HG02885 (cell line): ENCODE data around the gene MGP.

ENCODE experiments used
- ATAC-seq: cut with Tn5 transposase; IDR thresholded peaks from one replicate; pipeline ENCODE4 v1.9.1; 2021; ENCODE audit warnings: mild to moderate bottlenecking; ENCODE audit not compliant: unreplicated experiment, poor library complexity

The MGP gene

DNA sequence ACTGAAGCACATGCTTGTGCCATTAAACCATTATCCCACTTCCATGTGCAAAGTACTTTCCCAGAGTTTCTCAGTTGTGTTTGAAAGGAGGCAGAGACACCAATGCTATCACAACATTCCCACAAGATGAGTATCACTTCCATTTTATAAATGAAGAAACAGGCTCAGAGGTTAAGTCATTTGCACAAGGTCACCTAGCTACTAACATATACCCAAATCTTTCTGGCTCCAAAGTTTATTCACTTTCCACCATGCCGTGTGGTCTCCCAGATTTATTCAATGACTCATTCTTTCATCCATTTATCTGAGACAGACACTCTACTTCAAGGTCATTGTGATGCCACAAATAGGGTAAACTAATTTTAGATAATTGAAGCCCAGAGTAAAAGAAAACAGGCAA is 51.7 kb downstream of the MGP start:
- no peak for ATAC-seq

DNA sequence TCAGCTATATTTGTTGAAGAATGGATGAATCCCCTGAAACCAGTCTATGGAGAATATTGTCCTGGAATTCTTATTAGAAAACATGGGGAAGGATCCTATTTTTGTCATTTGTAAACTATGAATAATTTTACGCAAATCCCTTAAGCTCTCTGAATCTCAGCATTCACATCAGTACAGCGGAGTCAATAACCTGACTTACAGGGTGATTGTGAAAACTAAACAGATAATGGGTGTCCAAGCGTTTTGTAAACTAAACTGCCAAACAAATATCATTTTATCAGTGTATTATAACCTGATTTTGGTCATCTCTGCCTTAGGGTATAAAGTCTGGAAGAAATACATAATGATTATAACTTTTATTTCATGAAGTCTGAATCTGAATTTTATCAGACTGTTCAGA is 52.3 kb downstream of the MGP start:
- no peak for ATAC-seq
